ENCODE data around the gene PRKD1. TPM values are rescaled to one million over a fixed set of nuclear protein-coding genes. Genes with fewer than 3 reads are reported as not detected.

The PRKD1 gene
- total and polyA plus RNA-seq, 10 of the 15 experiments (the other 5 are each of a cell fraction or from before 2014, with no cell fraction given): 0.02 to 0.56 TPM; not detected in 8

DNA sequence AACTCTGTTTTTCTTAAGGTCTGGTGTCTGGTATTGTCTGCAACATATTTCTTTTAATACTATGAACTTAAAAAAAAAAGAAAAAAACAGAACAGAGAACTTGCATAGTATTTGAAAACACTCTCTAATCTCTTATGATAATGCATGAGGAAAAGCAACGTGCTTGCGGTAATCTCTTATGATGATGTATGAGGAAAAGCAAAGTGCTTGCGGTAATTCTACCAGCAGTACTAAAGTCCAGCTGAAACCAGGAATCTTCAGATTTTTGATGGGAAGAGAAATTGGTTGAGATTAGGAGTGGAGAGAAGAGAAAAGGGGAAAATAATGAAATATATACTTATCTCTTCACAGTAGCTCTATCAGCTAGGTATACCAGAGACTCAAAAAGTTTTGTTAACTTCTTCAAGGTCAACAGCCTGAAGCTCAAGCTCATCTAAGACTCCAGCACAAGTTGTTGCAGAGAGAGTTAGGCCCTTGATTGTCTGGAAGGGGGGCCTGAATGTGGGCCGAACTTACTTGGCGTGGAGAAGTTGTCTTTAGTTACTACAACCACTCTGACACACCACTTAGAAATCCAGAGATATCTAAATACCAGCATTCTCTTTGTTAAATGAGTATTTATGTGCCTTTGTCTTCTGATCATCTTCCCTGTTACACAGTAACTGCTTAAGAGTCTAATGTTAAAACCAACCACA, 240.4 kb downstream of the PRKD1 start (continued):
- TF ChIP-seq, protein P1, sequence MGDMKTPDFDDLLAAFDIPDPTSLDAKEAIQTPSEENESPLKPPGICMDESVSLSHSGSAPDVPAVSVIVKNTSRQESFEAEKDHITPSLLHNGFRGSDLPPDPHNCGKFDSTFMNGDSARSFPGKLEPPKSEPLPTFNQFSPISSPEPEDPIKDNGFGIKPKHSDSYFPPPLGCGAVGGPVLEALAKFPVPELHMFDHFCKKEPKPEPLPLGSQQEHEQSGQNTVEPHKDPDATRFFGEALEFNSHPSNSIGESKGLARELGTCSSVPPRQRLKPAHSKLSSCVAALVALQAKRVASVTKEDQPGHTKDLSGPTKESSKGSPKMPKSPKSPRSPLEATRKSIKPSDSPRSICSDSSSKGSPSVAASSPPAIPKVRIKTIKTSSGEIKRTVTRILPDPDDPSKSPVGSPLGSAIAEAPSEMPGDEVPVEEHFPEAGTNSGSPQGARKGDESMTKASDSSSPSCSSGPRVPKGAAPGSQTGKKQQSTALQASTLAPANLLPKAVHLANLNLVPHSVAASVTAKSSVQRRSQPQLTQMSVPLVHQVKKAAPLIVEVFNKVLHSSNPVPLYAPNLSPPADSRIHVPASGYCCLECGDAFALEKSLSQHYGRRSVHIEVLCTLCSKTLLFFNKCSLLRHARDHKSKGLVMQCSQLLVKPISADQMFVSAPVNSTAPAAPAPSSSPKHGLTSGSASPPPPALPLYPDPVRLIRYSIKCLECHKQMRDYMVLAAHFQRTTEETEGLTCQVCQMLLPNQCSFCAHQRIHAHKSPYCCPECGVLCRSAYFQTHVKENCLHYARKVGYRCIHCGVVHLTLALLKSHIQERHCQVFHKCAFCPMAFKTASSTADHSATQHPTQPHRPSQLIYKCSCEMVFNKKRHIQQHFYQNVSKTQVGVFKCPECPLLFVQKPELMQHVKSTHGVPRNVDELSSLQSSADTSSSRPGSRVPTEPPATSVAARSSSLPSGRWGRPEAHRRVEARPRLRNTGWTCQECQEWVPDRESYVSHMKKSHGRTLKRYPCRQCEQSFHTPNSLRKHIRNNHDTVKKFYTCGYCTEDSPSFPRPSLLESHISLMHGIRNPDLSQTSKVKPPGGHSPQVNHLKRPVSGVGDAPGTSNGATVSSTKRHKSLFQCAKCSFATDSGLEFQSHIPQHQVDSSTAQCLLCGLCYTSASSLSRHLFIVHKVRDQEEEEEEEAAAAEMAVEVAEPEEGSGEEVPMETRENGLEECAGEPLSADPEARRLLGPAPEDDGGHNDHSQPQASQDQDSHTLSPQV (IDR thresholded peaks at IDR 0.05): no peak
- TF ChIP-seq, protein P2, sequence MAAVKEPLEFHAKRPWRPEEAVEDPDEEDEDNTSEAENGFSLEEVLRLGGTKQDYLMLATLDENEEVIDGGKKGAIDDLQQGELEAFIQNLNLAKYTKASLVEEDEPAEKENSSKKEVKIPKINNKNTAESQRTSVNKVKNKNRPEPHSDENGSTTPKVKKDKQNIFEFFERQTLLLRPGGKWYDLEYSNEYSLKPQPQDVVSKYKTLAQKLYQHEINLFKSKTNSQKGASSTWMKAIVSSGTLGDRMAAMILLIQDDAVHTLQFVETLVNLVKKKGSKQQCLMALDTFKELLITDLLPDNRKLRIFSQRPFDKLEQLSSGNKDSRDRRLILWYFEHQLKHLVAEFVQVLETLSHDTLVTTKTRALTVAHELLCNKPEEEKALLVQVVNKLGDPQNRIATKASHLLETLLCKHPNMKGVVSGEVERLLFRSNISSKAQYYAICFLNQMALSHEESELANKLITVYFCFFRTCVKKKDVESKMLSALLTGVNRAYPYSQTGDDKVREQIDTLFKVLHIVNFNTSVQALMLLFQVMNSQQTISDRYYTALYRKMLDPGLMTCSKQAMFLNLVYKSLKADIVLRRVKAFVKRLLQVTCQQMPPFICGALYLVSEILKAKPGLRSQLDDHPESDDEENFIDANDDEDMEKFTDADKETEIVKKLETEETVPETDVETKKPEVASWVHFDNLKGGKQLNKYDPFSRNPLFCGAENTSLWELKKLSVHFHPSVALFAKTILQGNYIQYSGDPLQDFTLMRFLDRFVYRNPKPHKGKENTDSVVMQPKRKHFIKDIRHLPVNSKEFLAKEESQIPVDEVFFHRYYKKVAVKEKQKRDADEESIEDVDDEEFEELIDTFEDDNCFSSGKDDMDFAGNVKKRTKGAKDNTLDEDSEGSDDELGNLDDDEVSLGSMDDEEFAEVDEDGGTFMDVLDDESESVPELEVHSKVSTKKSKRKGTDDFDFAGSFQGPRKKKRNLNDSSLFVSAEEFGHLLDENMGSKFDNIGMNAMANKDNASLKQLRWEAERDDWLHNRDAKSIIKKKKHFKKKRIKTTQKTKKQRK (IDR thresholded peaks at IDR 0.05; ENCODE audit: low read depth, low read length): no peak
- TF ChIP-seq STAT1 (conservative IDR thresholded peaks at IDR 0.05): no peak
- TF ChIP-seq NFYB (IDR thresholded peaks at IDR 0.05; ENCODE audit: insufficient read depth, low read depth, low read length): no peak
- TF ChIP-seq BHLHE40 (IDR thresholded peaks at IDR 0.05; ENCODE audit: borderline replicate concordance in 1 of 2, low read depth in 2 of 2, low read length in 1 of 2): no peak
- no peak for TF ChIP-seq MAX (IDR thresholded peaks at IDR 0.05; ENCODE audit: low read depth, low read length)
- TF ChIP-seq USF2 (IDR thresholded peaks at IDR 0.05; ENCODE audit: borderline replicate concordance, low read depth, low read length): no peak
- TF ChIP-seq, protein P3, sequence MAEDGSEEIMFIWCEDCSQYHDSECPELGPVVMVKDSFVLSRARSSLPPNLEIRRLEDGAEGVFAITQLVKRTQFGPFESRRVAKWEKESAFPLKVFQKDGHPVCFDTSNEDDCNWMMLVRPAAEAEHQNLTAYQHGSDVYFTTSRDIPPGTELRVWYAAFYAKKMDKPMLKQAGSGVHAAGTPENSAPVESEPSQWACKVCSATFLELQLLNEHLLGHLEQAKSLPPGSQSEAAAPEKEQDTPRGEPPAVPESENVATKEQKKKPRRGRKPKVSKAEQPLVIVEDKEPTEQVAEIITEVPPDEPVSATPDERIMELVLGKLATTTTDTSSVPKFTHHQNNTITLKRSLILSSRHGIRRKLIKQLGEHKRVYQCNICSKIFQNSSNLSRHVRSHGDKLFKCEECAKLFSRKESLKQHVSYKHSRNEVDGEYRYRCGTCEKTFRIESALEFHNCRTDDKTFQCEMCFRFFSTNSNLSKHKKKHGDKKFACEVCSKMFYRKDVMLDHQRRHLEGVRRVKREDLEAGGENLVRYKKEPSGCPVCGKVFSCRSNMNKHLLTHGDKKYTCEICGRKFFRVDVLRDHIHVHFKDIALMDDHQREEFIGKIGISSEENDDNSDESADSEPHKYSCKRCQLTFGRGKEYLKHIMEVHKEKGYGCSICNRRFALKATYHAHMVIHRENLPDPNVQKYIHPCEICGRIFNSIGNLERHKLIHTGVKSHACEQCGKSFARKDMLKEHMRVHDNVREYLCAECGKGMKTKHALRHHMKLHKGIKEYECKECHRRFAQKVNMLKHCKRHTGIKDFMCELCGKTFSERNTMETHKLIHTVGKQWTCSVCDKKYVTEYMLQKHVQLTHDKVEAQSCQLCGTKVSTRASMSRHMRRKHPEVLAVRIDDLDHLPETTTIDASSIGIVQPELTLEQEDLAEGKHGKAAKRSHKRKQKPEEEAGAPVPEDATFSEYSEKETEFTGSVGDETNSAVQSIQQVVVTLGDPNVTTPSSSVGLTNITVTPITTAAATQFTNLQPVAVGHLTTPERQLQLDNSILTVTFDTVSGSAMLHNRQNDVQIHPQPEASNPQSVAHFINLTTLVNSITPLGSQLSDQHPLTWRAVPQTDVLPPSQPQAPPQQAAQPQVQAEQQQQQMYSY (CRISPR knock-in tag; IDR thresholded peaks at IDR 0.05): no peak
